NCI-H2196 treated with DMSO at 0.1 percent for 48 hours (cell line): ENCODE data around the gene VCPKMT.

Experiments used
- DNase-seq: peaks from one replicate; lab custom pipeline; 2025; ENCODE audit not compliant: unreplicated experiment; lab: John Stamatoyannopoulos, UW

VCPKMT gene

GRCh38 chr14:50116181-50116956 lies at the start of gene VCPKMT:
TSS of gene VCPKMT (minus strand) at chr14:50116572. CDS start at chr14:50116552, 20 bp downstream.
- peak; percentile 91 for DNase-seq

GRCh38 chr14:50156111-50156510 lies 39.7 kb upstream of the VCPKMT start:
- DNase-seq = no peak

GRCh38 chr14:50148799-50149198 lies 32.4 kb upstream of the VCPKMT start:
- no peak for DNase-seq

DNA sequence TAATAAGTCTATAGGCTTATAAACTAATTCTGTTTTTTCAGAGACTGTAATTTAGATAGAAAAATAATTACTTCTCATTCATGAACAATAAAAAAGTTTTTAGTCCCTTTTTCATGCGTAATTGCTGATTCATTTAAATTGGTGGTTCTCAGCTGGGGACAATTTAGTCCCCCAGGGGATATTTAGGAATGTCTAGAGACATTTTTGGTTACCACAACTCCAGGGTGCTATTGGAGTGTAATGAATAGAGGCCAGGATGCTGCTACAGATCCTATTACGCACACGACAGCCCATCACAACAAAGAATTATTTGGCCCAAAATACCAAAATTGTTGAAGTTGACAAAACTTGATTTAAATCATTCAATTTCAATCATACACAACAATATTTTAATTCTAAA lies 22.8 kb upstream of the VCPKMT start:
- no peak for DNase-seq

GRCh38 chr14:50127802-50128201 lies 11.4 kb upstream of the VCPKMT start:
- no peak for DNase-seq

- no peak for DNase-seq
Observed at GRCh38 chr14:50123062-50123461, 6.7 kb upstream of the VCPKMT start.

- no peak for DNase-seq
Observed at GRCh38 chr14:50122291-50122690, 5.9 kb upstream of the VCPKMT start.

GRCh38 chr14:50121486-50121885 lies 5.1 kb upstream of the VCPKMT start:
- DNase-seq = no peak

DNA sequence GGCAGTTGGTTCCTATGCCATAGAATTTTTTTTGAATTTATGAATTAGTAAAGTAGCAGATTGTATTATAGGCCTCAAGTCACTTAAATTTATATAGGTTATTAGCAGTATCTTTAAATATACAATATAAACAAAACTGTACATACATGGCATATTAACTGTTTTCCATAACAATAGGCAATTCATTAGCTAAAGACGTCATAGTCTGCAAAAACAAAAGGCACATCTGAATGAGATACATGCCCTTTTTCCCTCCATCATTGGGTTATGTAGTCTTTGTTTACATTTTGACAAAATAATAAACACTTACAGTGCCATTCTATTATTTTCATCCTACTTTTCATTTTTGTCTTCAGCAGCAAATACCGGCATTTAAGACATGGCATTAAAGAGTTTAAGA lies 1.1 kb upstream of the VCPKMT start:
- no peak for DNase-seq

- no peak for DNase-seq
Observed at GRCh38 chr14:50116966-50117365, 594 bp upstream of the VCPKMT start.

DNA sequence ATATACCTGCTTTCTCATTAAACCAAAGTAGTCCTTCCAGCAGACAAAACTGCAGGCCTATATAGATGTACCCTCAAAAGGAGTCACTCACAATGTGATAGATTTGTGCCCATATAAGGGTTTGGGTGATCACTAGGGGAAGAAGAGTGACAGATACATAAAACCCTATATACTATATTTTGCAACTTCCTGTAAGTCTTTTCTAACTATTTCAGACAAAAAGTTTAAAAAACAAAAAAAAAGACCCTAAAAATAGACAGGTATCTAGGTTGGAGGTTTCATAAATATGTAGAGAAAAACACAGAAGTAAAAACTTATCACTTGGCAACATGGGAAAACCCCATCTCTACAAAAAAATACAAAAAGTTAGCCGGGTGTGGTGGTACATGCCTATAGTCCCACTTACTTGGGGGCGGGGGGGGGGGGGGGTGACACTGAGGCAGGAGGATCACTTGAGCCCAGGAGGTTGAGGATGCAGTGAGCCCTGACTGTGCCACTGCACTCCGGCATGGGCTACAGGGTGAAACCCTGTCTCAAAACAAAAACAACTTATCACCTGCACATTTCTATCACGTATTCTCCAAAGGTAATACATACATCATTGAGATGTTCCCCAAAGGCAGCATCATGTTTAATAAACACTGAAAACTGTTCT lies 2.9 kb downstream of the VCPKMT start:
- DNase-seq = no peak

DNA sequence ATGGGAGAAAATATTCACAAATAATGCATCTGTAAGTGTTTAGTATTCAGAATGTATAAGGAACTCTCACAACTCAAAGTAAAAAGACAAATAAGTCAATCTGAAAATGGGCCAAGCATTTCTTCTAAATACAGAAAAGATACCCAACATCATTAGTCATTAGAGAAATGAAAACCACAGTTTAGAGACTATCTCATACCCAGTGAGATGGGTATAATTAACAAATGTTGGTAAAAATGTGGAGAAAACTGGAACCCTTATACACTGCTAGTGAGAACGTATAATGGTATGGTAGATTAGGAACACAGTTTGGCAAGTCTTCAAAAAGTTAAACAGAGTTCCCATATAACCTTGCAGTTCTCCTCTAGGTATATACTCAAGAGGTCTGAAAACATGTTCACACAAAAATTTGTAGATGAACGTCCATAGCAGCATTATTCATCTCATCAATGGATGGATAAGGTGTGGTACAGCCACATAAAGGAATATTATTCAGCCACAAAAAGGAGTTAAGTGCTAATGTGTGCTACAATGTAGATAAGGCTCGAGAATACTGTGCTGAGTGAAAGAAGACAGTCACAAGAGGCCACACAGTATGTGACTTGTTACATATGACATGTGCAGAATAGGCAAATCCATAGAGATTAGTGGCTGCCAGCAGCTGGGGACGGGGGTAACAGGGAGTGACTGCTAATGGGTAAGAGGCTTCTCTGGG lies 5.9 kb downstream of the VCPKMT start:
- DNase-seq = no peak

GRCh38 chr14:50109342-50109741 lies 7.0 kb downstream of the VCPKMT start:
- no peak for DNase-seq

GRCh38 chr14:50107850-50108249 lies 8.5 kb downstream of the VCPKMT start:
- DNase-seq = no peak

- no peak for DNase-seq
Observed at GRCh38 chr14:50106178-50106577, 10.2 kb downstream of the VCPKMT start.

- no peak for DNase-seq
Observed at GRCh38 chr14:50103558-50103957, 12.8 kb downstream of the VCPKMT start.

DNA sequence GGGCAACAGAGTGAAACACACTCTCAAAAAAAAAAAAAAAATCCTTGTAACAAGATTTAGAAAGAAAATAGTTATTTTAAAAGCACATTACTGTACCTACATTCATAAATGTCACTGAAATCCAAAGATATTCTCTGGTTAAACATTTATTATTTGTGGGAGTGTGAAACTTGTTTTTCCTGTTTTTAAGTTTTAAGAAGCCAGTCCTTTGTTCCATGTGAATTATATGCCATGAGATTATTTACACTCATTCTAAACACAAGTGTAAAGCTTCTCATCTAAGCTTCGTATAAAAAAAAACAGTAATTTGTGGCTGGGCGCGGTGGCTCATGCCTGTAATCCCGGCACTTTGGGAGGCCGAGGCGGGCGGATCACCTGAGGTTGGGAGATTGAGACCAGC lies 15.0 kb downstream of the VCPKMT start:
- DNase-seq = no peak

DNA sequence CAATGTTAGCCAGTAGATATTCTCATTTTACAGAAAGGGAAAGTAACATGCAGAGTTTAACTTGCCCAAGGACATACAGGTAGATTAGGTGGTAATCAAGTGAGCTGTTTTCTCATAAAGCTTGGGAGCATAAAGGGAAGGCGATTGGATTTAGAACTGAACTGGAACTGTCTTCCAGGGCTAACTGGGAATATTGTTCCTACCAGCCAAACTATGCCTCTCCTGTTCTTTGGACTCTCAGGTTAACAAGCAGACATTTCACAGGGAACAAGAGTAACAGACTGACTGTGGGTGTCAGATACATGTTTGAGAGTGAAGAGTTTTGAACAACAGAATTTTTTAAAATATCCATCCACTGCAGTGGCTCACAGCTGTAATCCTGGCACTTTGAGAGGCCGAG lies 15.6 kb downstream of the VCPKMT start:
- no peak for DNase-seq

DNA sequence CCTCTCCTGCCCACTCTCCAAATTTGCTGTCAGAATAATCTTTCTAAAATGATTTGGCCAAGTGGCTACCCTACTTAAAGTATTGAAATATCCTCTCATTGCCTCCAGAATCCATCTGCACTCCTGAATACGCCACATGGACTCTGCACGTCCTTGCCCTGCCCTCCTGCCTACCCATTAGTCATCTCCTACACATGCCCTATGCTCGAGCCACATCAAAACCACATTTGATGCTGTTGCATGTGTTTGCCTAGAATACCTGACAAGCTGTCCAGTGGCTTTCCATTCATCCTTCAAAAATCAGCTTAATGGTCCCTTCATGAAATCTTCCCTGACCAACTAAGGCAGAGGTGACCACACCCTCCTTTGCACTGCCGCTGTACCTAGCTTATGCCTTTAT lies 17.0 kb downstream of the VCPKMT start:
- DNase-seq = no peak

GRCh38 chr14:50095895-50096294 lies 20.5 kb downstream of the VCPKMT start:
- no peak for DNase-seq

DNA sequence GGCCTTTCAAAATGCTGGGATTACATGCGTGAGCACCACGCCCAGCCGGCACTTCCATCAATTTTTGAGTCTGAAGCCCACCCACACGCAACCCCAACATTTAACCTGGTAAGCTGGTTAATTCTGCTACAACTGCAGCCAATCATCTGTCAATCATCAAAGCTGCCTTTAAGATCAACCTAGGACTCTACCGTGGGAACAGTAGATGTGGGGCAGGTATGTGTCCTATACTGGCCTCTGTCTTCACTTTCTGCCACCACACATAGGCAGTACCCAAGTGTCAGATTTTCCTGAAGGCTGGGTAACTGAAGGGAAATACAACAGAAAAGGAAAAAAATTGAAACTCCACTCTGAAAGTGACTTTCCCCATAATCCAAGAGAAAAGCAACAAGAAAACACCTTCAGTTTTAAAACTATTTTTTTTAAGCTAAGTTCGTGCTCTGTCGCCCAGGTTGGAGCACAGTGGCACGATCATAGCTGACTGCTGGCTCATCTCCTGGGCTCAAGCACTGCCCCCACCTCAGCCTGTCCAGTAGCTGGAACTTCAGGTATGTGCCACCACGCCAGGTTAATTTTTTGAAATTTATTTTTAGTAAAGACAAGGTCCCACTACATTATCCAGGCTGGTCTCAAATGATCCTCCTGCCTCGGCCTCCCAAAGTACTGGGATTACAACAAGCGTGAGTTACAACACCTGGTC lies 22.2 kb downstream of the VCPKMT start:
- DNase-seq = no peak
